ENCODE measurements around the gene ARPC5. TPM values are rescaled to one million over a fixed set of nuclear protein-coding genes. Genes with fewer than 3 reads are reported as not detected.
A peak's percentile ranks its signal among the peaks of the same experiment; 100 is the strongest.

Gene ARPC5
- total and polyA plus RNA-seq, 2 of the 8 experiments (the other 6 are each of a cell fraction or from before 2014, with no cell fraction given): 24.0 to 60.8 TPM

- Histone ChIP-seq H2BK20ac (ENCODE audit: low read length) (no peak overlapping the region), H2BK12ac (ENCODE audit: low read depth, low read length) (peak overlapping the region; percentile 62; the same call in 1 of the 2 replicates), H4K5ac (ENCODE audit: insufficient read length, low read depth, low read length) (no peak overlapping the region), H4K8ac (ENCODE audit: extremely low read depth, insufficient read depth, low read length) (no peak overlapping the region), H3K9me3 (ENCODE audit: insufficient read depth in 2 of 2, low read depth in 1 of 2, low read length in 1 of 2) (no peaks in the 10 kb centered on the region), H3K4me2 (ENCODE audit: insufficient read depth in 1 of 2, low read depth in 2 of 2, low read length in 2 of 2) (no peak overlapping the region), H4K20me1 (replicated peaks in 1 of 2; ENCODE audit: control insufficient read depth in 1 of 2, insufficient read depth in 2 of 2, low read length in 2 of 2) (no peaks in the 10 kb centered on the region), H3K14ac (ENCODE audit: insufficient read length) (no peak overlapping the region), H3K9ac (replicated peaks in 1 of 4; ENCODE audit: extremely low read depth in 1 of 4, low read depth in 3 of 4, low read length in 3 of 4) (no peak overlapping the region), H3K23ac (ENCODE audit: insufficient read length) (no peak overlapping the region), H3K56ac (replicated peaks; ENCODE audit: insufficient read length, low read depth, low read length) (no peak overlapping the region), H3K27ac (ENCODE audit: low read depth, low read length) (no peak overlapping the region), H3K79me2 (ENCODE audit: control insufficient read depth in 1 of 2, insufficient read depth in 2 of 2, low read length in 2 of 2) (no peaks in the 10 kb centered on the region), H3K79me1 (ENCODE audit: low read depth, low read length) (no peaks in the 10 kb centered on the region), H2BK15ac (ENCODE audit: low read length) (no peak overlapping the region), H2AFZ (ENCODE audit: low read length) (no peak overlapping the region), H3K4ac (replicated peaks; ENCODE audit: insufficient read length, low read depth, low read length) (no peak overlapping the region), H2BK120ac (replicated peaks; ENCODE audit: low read depth, low read length) (peak overlapping the region; percentile 75), H3K36me3 (ENCODE audit: control insufficient read depth in 2 of 4, insufficient read depth in 4 of 4, low read length in 3 of 4) (no peaks in the 10 kb centered on the region), H2BK5ac (ENCODE audit: low read depth, low read length) (0 out of 2 replicates have a peak overlapping the region, but pooled peaks have one; percentile 23), H3K23me2 (ENCODE audit: low read depth, low read length) (no peaks in the 10 kb centered on the region), H3K4me3 (ENCODE audit: extremely low read depth in 1 of 4, insufficient read depth in 2 of 4, low read depth in 3 of 4, low read length in 4 of 4) (no peak overlapping the region), H2AK5ac (ENCODE audit: low read depth, low read length) (no peak overlapping the region), H3K18ac (ENCODE audit: extremely low read depth, low read length) (0 out of 2 replicates have a peak overlapping the region, but pooled peaks have one; percentile 24), H3K27me3 (replicated peaks in 1 of 4; ENCODE audit: control insufficient read depth in 3 of 4, extremely low read depth in 1 of 4, insufficient read depth in 3 of 4, low read length in 3 of 4) (no peaks in the 10 kb centered on the region), H3K4me1 (replicated peaks in 1 of 4; ENCODE audit: control insufficient read depth in 3 of 4, insufficient read depth in 4 of 4, low read length in 3 of 4) (peaks cover 0 to 10% (median 6%) of the 10 kb centered on the region in 4 experiments; a peak in 5 of 7 replicates), H4K91ac (replicated peaks; ENCODE audit: insufficient read length, low read length) (no peak overlapping the region)
- no peak for FAIRE-seq
- DNase-seq (ENCODE audit: low read depth in 1 of 2, low spot score in 2 of 2): no peak
- CTCF ChIA-PET (ENCODE audit: partially characterized antibody): interaction anchor here (1.0 to 2.1 kb wide), 2 partner anchors 9 to 36 kb away, joined by 3 to 6 read pairs; no protein-coding TSS in a partner anchor
- TF ChIP-seq JUND (IDR thresholded peaks at IDR 0.05; ENCODE audit: low read length): no peak
- TF ChIP-seq BRCA1 (IDR thresholded peaks at IDR 0.05; ENCODE audit: low read depth, low read length): no peak
- TF ChIP-seq CREB1 (IDR thresholded peaks at IDR 0.05): no peak
- TF ChIP-seq FOSL1 (IDR thresholded peaks at IDR 0.05; ENCODE audit: insufficient read depth, low read depth, low read length): no peak
- TF ChIP-seq SP4 (IDR thresholded peaks at IDR 0.05; ENCODE audit: low read length): no peak
- 93% methylated on average over 1 of the region's 1 CpG; no CpG with 5 or more reads in 1 of the 2 experiments for WGBS, 2 experiments (ENCODE audit: extremely low coverage in 1 of 2, insufficient coverage in 1 of 2, insufficient read length in 1 of 2, insufficient replicate concordance in 2 of 2, low coverage in 1 of 2, low lambda C conversion rate in 2 of 2, missing lambda C conversion rate in 1 of 2)
- POLR2A ChIA-PET (ENCODE audit: partially characterized antibody): interaction anchor here (1.1 kb wide), 1 partner anchor 8 kb away, joined by 3 read pairs; no protein-coding TSS in a partner anchor
Measured at GRCh38 chr1:183586455-183586854, 49.1 kb downstream of the ARPC5 start.
